Endothelial cell of umbilical vein (primary cell): ENCODE measurements around the gene NELL2. TPM values are rescaled to one million over a fixed set of nuclear protein-coding genes. Genes with fewer than 3 reads are reported as not detected.

Source experiments
- BruUV-seq: library from RNA; stranded (reverse); fragments of 400-500 nt; replicated peaks from 2 replicates; lab custom pipeline; 2021; lab: Mats Ljungman, UMichigan
- CTCF ChIA-PET: fragments of 300-600, 350-600 bp; sonication (Branson Sonifier 250); formaldehyde crosslinking; loops from one replicate; lab custom pipeline; 2021; ENCODE audit warnings: antibody characterized with exemption, inconsistent platforms; lab: Charles Lee
- POLR2A ChIA-PET: fragments of 300-600, 350-600 bp; sonication (Branson Sonifier 250); formaldehyde crosslinking; loops from one replicate; lab custom pipeline; 2021; ENCODE audit warnings: antibody characterized with exemption, inconsistent platforms; lab: Charles Lee
- DNase-seq: peaks from one replicate; pipeline ENCODE4 v3.0.0-alpha.2; 2011; ENCODE audit warnings: low read depth, low spot score
- FAIRE-seq: peaks from 2 replicates; lab custom pipeline; 2011; peaks lifted over from hg19 to GRCh38; lab: Jason Lieb, UNC
- H2AFZ ChIP-seq: 2 replicates; pipeline ENCODE4 v1.6.0; 2012; ENCODE audit warnings: low read depth, low read length, control low read depth, inconsistent platforms
- H3K27ac ChIP-seq: 2 replicates; pipeline ENCODE4 v1.5.1; 2011; ENCODE audit warnings: low read depth, mild to moderate bottlenecking, control low read depth, low read length, moderate library complexity; ENCODE audit not compliant: insufficient read depth
- H3K27me3 ChIP-seq, 2 experiments: 2 replicates each; pipeline versions ENCODE4 v1.6.0 to v1.6.1; 2011; ENCODE audit warnings: low read length in 2 of 2, mixed read lengths in 1 of 2; ENCODE audit not compliant: control insufficient read depth in 2 of 2, insufficient read depth in 2 of 2
- H3K36me3 ChIP-seq, 2 experiments: 2 replicates in 1 of 2; 3 replicates in 1 of 2; pipeline ENCODE4 v1.5.1; 2011; ENCODE audit warnings: low read length in 2 of 2, mild to moderate bottlenecking in 1 of 2, moderate library complexity in 1 of 2; ENCODE audit not compliant: control insufficient read depth in 2 of 2, insufficient read depth in 2 of 2; ENCODE audit errors: extremely low read depth in 1 of 2
- H3K4me1 ChIP-seq: 3 replicates; pipeline ENCODE4 v1.5.1; 2011; ENCODE audit warnings: mild to moderate bottlenecking, low read length; ENCODE audit not compliant: control insufficient read depth, insufficient read depth; ENCODE audit errors: extremely low read depth
- H3K4me2 ChIP-seq: 2 replicates; pipeline ENCODE4 v1.6.1; 2011; ENCODE audit warnings: low read length, control low read depth, mixed read lengths; ENCODE audit not compliant: insufficient read depth
- H3K4me3 ChIP-seq, 3 experiments: fragments of 200-600 bp in 1 of 3; sonication (generic), shearing (Covaris generic) in 1 of 3; replicated peaks in 1 of 3; 2 replicates each; pipeline ENCODE4 v1.5.1; 2011 to 2016; ENCODE audit warnings: control low read depth in 3 of 3, low read length in 3 of 3, mild to moderate bottlenecking in 2 of 3, inconsistent platforms in 1 of 3, low read depth in 1 of 3, moderate library complexity in 1 of 3; ENCODE audit not compliant: insufficient read depth in 1 of 3
- H3K79me2 ChIP-seq: 2 replicates; pipeline ENCODE4 v1.6.0; 2012; ENCODE audit warnings: low read length, inconsistent platforms; ENCODE audit not compliant: control insufficient read depth, insufficient read depth
- H3K9ac ChIP-seq: replicated peaks from 2 replicates; pipeline ENCODE3; 2011; ENCODE audit warnings: low read length, control low read depth; ENCODE audit not compliant: insufficient read depth; ENCODE audit errors: extremely low read depth
- H3K9me1 ChIP-seq: replicated peaks from 3 replicates; pipeline ENCODE4 v1.6.0; 2011; ENCODE audit warnings: mild to moderate bottlenecking, low read length; ENCODE audit not compliant: control insufficient read depth, insufficient read depth; ENCODE audit errors: extremely low read depth
- H3K9me3 ChIP-seq: replicated peaks from 2 replicates; pipeline ENCODE4 v1.5.1; 2012; ENCODE audit warnings: low read length, inconsistent platforms; ENCODE audit not compliant: control insufficient read depth, insufficient read depth
- H4K20me1 ChIP-seq: replicated peaks from 2 replicates; pipeline ENCODE3; 2011; ENCODE audit warnings: mild to moderate bottlenecking, low read length; ENCODE audit not compliant: control insufficient read depth, insufficient read depth; ENCODE audit errors: extremely low read depth
- EZH2 ChIP-seq: IDR thresholded peaks from 2 replicates; pipeline ENCODE4 v1.6.1; 2012; ENCODE audit warnings: borderline replicate concordance, low read depth, mild to moderate bottlenecking, moderate library complexity, low read length, inconsistent platforms; ENCODE audit not compliant: severe bottlenecking
- FOS ChIP-seq: IDR thresholded peaks from 2 replicates; pipeline ENCODE4 v1.6.1; 2011; ENCODE audit warnings: mild to moderate bottlenecking, low read length, moderate library complexity, borderline replicate concordance; ENCODE audit not compliant: insufficient read depth
- GATA2 ChIP-seq: IDR thresholded peaks from 2 replicates; pipeline ENCODE4 v1.7.0; 2011; ENCODE audit warnings: low read depth, mild to moderate bottlenecking, moderate library complexity, mixed read lengths, low read length; ENCODE audit not compliant: insufficient read length, insufficient read depth
- JUN ChIP-seq: IDR thresholded peaks from 2 replicates; pipeline ENCODE4 v1.6.1; 2011; ENCODE audit warnings: borderline replicate concordance, low read depth; ENCODE audit not compliant: insufficient read length, insufficient read depth
- MAX ChIP-seq: IDR thresholded peaks from 2 replicates; pipeline ENCODE4 v1.6.1; 2011; ENCODE audit not compliant: insufficient read depth, insufficient read length
- MYC ChIP-seq: IDR thresholded peaks from one replicate; pipeline ENCODE4 v1.6.1; 2011; ENCODE audit warnings: mild to moderate bottlenecking, low read depth, low read length
- POLR2A ChIP-seq: IDR thresholded peaks from 2 replicates; pipeline ENCODE4 v1.6.1; 2012; ENCODE audit warnings: low read depth, mild to moderate bottlenecking, control low read depth, low read length
- POLR2AphosphoS5 ChIP-seq: IDR thresholded peaks from 2 replicates; pipeline ENCODE4 v1.6.1; 2012; ENCODE audit warnings: low read depth, mild to moderate bottlenecking, control low read depth, low read length, moderate library complexity; ENCODE audit not compliant: insufficient read depth
- dilution Hi-C: fragments of 300-500 bp; cut with MboI; formaldehyde crosslinking; loops from one replicate; pipeline ENCODE4 v1.15.0; 2019; ENCODE audit warnings: low sequenced_read_pairs; ENCODE audit not compliant: extremely low pct_ligation_motif_present
- intact Hi-C: fragments of 100-400 bp; cut with micrococcal nuclease; formaldehyde crosslinking; loops from one replicate; pipeline ENCODE4 v1.10.0; 2022
- polyA plus RNA-seq, 4 experiments: library from polyadenylated mRNA; depleted of rRNA in 3 of 4; stranded (reverse) in 3 of 4; unstranded in 1 of 4; fragments of >200 nt; gene quantifications; 2 replicates each; pipeline versions ENCODE4 v1.2.1 to v1.2.3, GENCODE V29; 2011 to 2012; ENCODE audit warnings: missing spikeins in 1 of 4
- total RNA-seq: library from RNA; stranded (reverse); gene quantifications from 2 replicates; pipeline ENCODE4 v1.2.3, GENCODE V29; 2021
- TF ChIP-seq, protein P1 (sequence below), 2 donors: IDR thresholded peaks; 1 replicate in 1 of 2; 2 replicates in 1 of 2; pipeline ENCODE4 v1.5.1; 2011; ENCODE audit warnings: low read length in 2 of 2, mild to moderate bottlenecking in 2 of 2, moderate library complexity in 2 of 2, control low read depth in 1 of 2, inconsistent platforms in 1 of 2, low read depth in 1 of 2; ENCODE audit not compliant: insufficient read depth in 1 of 2; ENCODE audit errors: extremely low read depth in 1 of 2

The NELL2 gene
- total and polyA plus RNA-seq, 2 donors (not counting 3 experiments of a cell fraction or from before 2014, with no cell fraction given), result 0.11 to 0.49 TPM

DNA sequence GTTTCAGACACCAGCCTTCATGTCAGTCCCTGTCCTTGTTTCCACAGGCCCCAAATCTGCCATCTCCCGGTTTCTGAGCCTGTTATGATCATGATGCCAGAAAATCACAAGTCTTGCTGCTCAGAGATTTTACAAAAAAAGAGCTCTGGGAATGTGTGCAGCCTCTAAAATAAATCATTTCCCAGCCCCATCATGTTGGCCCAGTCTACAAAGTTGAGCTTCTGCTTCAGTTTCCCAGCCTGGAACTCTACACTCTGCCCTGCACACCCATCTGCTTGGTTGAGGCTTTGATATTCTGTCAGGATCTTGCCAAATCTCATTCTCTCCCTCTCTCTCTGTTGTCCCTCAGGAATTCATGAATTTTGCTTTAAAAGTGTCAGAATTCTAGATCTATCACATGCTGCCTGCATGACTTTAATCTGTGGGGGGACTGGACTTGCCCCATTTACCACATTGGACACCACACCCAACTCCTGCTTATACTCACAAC lies 45.5 kb downstream of the NELL2 start:
- no peaks in the 10 kb centered on the region for H3K27me3 ChIP-seq
- no TSS peak for BruUV-seq
- no peak overlapping the region for H2AFZ ChIP-seq
- DNase-seq (no peak), FAIRE-seq (no peak)
- no peak overlapping the region for H3K4me2 ChIP-seq
- H4K20me1 ChIP-seq, result no peaks in the 10 kb centered on the region
- no peaks in the 10 kb centered on the region for H3K9me3 ChIP-seq
- intact Hi-C loops, result no loop called here
- no peak overlapping the region for H3K27ac ChIP-seq
- TF ChIP-seq POLR2AphosphoS5 (no peak), MAX (no peak), EZH2 (no peak), MYC (no peak), JUN (no peak), FOS (no peak), POLR2A (no peak), GATA2 (no peak)
- TF ChIP-seq, protein P1, sequence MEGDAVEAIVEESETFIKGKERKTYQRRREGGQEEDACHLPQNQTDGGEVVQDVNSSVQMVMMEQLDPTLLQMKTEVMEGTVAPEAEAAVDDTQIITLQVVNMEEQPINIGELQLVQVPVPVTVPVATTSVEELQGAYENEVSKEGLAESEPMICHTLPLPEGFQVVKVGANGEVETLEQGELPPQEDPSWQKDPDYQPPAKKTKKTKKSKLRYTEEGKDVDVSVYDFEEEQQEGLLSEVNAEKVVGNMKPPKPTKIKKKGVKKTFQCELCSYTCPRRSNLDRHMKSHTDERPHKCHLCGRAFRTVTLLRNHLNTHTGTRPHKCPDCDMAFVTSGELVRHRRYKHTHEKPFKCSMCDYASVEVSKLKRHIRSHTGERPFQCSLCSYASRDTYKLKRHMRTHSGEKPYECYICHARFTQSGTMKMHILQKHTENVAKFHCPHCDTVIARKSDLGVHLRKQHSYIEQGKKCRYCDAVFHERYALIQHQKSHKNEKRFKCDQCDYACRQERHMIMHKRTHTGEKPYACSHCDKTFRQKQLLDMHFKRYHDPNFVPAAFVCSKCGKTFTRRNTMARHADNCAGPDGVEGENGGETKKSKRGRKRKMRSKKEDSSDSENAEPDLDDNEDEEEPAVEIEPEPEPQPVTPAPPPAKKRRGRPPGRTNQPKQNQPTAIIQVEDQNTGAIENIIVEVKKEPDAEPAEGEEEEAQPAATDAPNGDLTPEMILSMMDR (IDR thresholded peaks at IDR 0.05; ENCODE audit: extremely low read depth in 1 of 2, insufficient read depth in 1 of 2, low read depth in 1 of 2, low read length in 2 of 2), result no peak
- dilution Hi-C loops, result no loop called here
- H3K79me2 ChIP-seq, result no peaks in the 10 kb centered on the region
- CTCF ChIA-PET, result interaction anchor here (1.0 kb wide), 1 partner anchor 18 kb away, joined by 3 read pairs; no protein-coding TSS in a partner anchor
- H3K4me1 ChIP-seq, result no peaks in the 10 kb centered on the region
- POLR2A ChIA-PET, result no interaction called here
- no peaks in the 10 kb centered on the region for H3K9me1 ChIP-seq
- no peaks in the 10 kb centered on the region for H3K36me3 ChIP-seq
- H3K9ac ChIP-seq, result no peak overlapping the region
- no peak overlapping the region for H3K4me3 ChIP-seq
